ENCODE measurements around the gene SLC27A2. TPM values are rescaled to one million over a fixed set of nuclear protein-coding genes. Genes with fewer than 3 reads are reported as not detected.

The SLC27A2 gene
- total RNA-seq, 1 donor from 2014 or later = 0.86 TPM

DNA sequence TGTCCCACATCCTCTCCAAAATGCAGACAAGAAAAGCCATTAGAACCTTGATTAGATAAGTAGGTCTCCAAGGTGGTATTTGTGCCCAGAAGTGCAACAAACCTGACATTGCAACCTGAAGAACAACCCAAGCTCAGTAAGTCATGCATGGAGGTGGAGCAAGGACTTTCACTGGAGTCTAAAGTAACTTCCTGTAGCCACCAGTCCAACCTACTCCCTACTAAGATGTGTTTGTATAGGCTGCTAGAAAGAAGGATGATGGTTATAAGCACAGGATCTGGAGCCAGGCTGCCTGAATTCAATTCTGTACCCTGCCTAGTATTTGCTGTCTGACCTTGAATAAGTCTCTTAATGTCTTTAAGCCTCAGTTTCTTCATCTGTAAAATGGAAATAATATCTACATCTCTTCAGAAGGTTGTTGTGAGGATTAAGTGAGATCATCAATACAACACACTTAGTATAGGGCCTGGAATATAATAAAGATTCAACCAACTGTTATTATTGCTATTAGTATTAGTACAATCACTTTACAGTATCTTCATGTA is 51.3 kb downstream of the SLC27A2 start:
- TF ChIP-seq CTCF (conservative IDR thresholded peaks at IDR 0.05) = no peak
- Mint-ChIP-seq H3K9me3 (no peaks in the 10 kb centered on the region), H3K27ac (ENCODE audit: unreplicated experiment) (no peak overlapping the region), H3K4me1 (peaks cover 14% of the 10 kb centered on the region), H3K27me3 (ENCODE audit: low read depth) (no peaks in the 10 kb centered on the region), H3K4me3 (no peak overlapping the region), H3K36me3 (ENCODE audit: low read depth) (no peaks in the 10 kb centered on the region)
- DNase-seq (ENCODE audit: low read depth, low spot score) = no peak

GRCh38 chr15:50234764-50235163 is 52.8 kb downstream of the SLC27A2 start:
- H3K27ac Mint-ChIP-seq (ENCODE audit: unreplicated experiment) = no peak overlapping the region
- no peak overlapping the region for H3K4me3 Mint-ChIP-seq

GRCh38 chr15:50235794-50236193 is 53.8 kb downstream of the SLC27A2 start:
- no peak for TF ChIP-seq CTCF (conservative IDR thresholded peaks at IDR 0.05)
- peaks cover 14% of the 10 kb centered on the region for H3K4me1 Mint-ChIP-seq
- no peak overlapping the region for H3K4me3 Mint-ChIP-seq
- DNase-seq (ENCODE audit: low read depth, low spot score) = no peak
- H3K36me3 Mint-ChIP-seq (ENCODE audit: low read depth) = no peaks in the 10 kb centered on the region
- H3K9me3 Mint-ChIP-seq = no peaks in the 10 kb centered on the region
- H3K27me3 Mint-ChIP-seq (ENCODE audit: low read depth) = no peaks in the 10 kb centered on the region
- peak overlapping the region; percentile 83 for H3K27ac Mint-ChIP-seq (ENCODE audit: unreplicated experiment)

More at GRCh38 chr15:50234764-50235163, 52.8 kb downstream of the SLC27A2 start:
- no peak for TF ChIP-seq CTCF (conservative IDR thresholded peaks at IDR 0.05)
- Mint-ChIP-seq H3K9me3 (no peaks in the 10 kb centered on the region), H3K4me1 (peaks cover 14% of the 10 kb centered on the region), H3K27me3 (ENCODE audit: low read depth) (no peaks in the 10 kb centered on the region), H3K36me3 (ENCODE audit: low read depth) (no peaks in the 10 kb centered on the region)
- no peak for DNase-seq (ENCODE audit: low read depth, low spot score)

DNA sequence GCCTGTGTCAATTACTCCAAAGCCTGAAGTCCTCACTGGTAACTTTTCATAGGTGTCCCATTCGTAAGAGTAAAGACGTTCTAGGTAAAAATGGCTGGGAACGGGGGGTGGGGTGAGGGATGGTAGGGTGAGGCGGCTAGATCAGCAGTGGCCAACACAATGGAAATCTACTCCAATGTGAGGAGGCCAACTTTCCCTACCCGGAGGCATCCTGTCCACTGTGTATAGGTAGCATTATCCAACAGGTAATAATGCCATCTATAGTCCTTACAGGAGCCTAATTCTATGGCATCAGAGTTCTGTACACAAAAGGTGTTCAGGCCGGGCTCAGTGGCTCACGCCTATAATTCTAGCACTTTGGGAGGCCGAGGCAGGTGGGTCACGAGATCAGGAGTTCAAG is 54.4 kb downstream of the SLC27A2 start:
- Mint-ChIP-seq H3K4me1 (peaks cover 20% of the 10 kb centered on the region), H3K27me3 (ENCODE audit: low read depth) (no peaks in the 10 kb centered on the region), H3K4me3 (no peak overlapping the region), H3K9me3 (no peaks in the 10 kb centered on the region), H3K36me3 (ENCODE audit: low read depth) (no peaks in the 10 kb centered on the region), H3K27ac (ENCODE audit: unreplicated experiment) (no peak overlapping the region)
- TF ChIP-seq CTCF (conservative IDR thresholded peaks at IDR 0.05) = no peak
- no peak for DNase-seq (ENCODE audit: low read depth, low spot score)

GRCh38 chr15:50238255-50238654 is 56.3 kb downstream of the SLC27A2 start:
- H3K27ac Mint-ChIP-seq (ENCODE audit: unreplicated experiment) = no peak overlapping the region
- peaks cover 20% of the 10 kb centered on the region for H3K4me1 Mint-ChIP-seq
- no peaks in the 10 kb centered on the region for H3K9me3 Mint-ChIP-seq
- no peaks in the 10 kb centered on the region for H3K36me3 Mint-ChIP-seq (ENCODE audit: low read depth)
- no peak for TF ChIP-seq CTCF (conservative IDR thresholded peaks at IDR 0.05)
- no peak for DNase-seq (ENCODE audit: low read depth, low spot score)
- no peaks in the 10 kb centered on the region for H3K27me3 Mint-ChIP-seq (ENCODE audit: low read depth)
- H3K4me3 Mint-ChIP-seq = no peak overlapping the region

Measured in neural crest cell (in vitro differentiated cells).